Heart left ventricle (tissue), 13 donors: ENCODE data around the gene BAIAP2L2.

ENCODE experiments used
- POLR2A ChIP-seq, 2 donors: fragments of 450-650 bp; IDR thresholded peaks; one replicate each; pipeline ENCODE4 v1.6.1; 2017; ENCODE audit warnings: antibody characterized with exemption in 2 of 2, mild to moderate bottlenecking in 2 of 2, moderate library complexity in 2 of 2
- TF ChIP-seq, protein P1 (sequence below), 12 donors: fragments of 200-600 bp; sonication (generic) in 4 of 12; IDR thresholded peaks; one replicate each; pipeline versions ENCODE4 v1.5.0 to v1.8.0; 2018 to 2022; ENCODE audit warnings: antibody characterized with exemption in 12 of 12, mild to moderate bottlenecking in 5 of 12
- donor health status: ischemic (EF 13 %, LVEDD 7.1; RV severe dilation, severe dysfunction).
- donor health status: DM: no; HTN: yes; CAD: no.
- donor health status: DM: no; HTN: no; CAD: no.
- donor health status: ischemic (EF 25% LVEDD 6.9; RV normal size, moderate dysfunction).
- donor health status: ischemic (EF 25% LVEDD 5.7; RV mildly dilated, moderate dysfunction).
- donor health status: ischemic (EF 35%, LVEDD 5.7; RV mildly dilated, moderate dysfunction).
- donor health status: nonischemic (EF 11% LVEDD 7.7; RV severe dilation, severe dysfunction).
- donor health status: DM: yes; HTN: yes; CAD: no.
- donor health status: PGD.
- donor health status: ischemic (EF 29% LVEDD 5.4; RV normal size, mild dysfunction).
- donor health status: nonischemic (EF 23%, LVEDD 6.1; RV moderate dilation, normal function).

DNA sequence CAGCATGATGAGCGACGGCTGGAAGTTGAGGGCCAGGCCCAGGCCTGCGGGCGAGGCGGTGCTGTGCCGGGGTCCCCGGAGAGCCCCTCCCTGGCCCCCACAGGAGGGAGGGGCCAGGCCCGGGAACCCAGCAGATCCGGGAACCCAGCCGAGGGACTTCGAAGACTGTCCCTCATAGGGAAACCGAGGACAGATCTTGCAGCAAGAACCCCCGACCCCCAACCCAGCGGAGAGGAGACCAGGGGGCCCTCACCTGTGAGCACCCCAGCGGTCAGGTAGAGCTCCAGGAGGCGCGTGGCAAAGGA lies 28.9 kb downstream of the BAIAP2L2 start:
- TF ChIP-seq, protein P1, sequence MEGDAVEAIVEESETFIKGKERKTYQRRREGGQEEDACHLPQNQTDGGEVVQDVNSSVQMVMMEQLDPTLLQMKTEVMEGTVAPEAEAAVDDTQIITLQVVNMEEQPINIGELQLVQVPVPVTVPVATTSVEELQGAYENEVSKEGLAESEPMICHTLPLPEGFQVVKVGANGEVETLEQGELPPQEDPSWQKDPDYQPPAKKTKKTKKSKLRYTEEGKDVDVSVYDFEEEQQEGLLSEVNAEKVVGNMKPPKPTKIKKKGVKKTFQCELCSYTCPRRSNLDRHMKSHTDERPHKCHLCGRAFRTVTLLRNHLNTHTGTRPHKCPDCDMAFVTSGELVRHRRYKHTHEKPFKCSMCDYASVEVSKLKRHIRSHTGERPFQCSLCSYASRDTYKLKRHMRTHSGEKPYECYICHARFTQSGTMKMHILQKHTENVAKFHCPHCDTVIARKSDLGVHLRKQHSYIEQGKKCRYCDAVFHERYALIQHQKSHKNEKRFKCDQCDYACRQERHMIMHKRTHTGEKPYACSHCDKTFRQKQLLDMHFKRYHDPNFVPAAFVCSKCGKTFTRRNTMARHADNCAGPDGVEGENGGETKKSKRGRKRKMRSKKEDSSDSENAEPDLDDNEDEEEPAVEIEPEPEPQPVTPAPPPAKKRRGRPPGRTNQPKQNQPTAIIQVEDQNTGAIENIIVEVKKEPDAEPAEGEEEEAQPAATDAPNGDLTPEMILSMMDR (IDR thresholded peaks at IDR 0.05): no peak
- TF ChIP-seq POLR2A (IDR thresholded peaks at IDR 0.05): no peak
